ENCODE measurements around the gene CFAP206.

DNA sequence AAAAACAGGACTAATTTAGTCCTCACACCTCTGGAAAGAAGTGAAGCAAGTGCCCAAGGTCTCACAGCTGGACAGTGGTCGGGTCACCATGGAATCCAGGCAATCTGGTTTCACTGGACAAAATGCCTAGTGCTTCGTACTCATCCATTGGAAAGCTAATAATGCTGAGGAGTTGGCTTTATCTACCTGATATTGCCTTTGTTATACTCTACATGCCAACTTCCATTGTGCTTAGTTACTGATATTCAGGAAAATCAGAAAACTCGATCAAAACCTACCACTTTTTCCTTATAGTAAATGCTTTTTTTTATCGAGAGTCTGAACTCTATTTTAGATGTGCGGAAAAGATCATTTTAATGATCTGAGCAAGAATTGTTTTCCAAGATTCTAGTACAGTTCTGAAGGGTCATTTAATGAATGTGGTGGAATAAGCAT is 966 bp downstream of the CFAP206 start:
- TF ChIP-seq, protein P1, sequence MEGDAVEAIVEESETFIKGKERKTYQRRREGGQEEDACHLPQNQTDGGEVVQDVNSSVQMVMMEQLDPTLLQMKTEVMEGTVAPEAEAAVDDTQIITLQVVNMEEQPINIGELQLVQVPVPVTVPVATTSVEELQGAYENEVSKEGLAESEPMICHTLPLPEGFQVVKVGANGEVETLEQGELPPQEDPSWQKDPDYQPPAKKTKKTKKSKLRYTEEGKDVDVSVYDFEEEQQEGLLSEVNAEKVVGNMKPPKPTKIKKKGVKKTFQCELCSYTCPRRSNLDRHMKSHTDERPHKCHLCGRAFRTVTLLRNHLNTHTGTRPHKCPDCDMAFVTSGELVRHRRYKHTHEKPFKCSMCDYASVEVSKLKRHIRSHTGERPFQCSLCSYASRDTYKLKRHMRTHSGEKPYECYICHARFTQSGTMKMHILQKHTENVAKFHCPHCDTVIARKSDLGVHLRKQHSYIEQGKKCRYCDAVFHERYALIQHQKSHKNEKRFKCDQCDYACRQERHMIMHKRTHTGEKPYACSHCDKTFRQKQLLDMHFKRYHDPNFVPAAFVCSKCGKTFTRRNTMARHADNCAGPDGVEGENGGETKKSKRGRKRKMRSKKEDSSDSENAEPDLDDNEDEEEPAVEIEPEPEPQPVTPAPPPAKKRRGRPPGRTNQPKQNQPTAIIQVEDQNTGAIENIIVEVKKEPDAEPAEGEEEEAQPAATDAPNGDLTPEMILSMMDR (IDR thresholded peaks at IDR 0.05) = no peak
- TF ChIP-seq POLR2A (IDR thresholded peaks at IDR 0.05) (no peak), POLR2AphosphoS5 (IDR thresholded peaks at IDR 0.05) (no peak)
